Cardiac ventricle fibroblast (primary cell): ENCODE results near the gene JARID2. TPM values are rescaled to one million over a fixed set of nuclear protein-coding genes. Genes with fewer than 3 reads are reported as not detected.

Source experiments
- total RNA-seq: library from RNA; depleted of rRNA; stranded (reverse); fragments of >200 nt; gene quantifications from 2 replicates; pipeline ENCODE4 v1.2.3, GENCODE V29; 2015

JARID2 gene
- 3.8 and 4.3 TPM in 2 replicates for total RNA-seq

DNA sequence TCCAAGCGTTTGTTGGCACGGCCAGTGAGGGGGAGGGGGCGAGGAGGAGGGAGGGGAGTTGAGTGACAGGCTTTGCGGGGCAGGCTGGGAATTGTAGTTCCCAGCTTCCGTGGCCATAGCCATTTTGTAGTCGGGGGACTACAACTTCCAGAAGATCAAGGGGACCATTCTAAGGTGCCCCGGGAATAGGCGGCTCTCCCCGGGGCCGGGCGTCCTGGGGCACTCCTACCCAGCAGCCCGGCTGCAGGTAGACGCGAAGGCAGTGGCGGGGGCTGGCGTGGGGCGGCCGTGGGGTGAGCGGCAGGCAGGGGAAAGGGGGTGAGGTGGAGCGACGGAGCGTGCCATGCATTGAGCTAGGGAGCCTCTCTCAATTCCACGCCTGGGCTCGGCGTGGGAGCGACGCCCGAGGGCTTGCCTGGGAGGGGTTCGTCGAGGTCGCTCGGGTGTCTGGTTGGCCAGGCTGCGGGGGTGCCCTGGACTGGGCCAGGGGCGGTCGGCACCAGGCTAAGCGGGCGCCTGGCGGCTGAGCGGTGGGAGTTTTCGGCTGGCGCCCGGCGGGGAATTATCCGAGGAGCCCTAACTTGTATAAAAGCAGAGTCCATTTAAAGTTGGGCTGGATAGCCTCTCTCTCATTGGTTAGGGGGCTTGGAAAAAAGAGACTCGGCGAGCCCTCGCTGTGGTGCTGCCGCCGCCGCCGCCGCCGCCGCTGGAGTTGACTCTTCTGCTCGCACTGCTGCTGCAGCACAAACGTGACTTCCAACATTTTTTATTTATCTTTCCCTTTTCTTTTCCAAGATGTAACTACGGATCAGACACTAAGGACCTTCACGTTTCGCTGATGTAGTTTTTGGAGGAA is at the start of gene JARID2:
JARID2 (plus strand) TSS at position 709 of the 856 bp plus-strand sequence. CDS start 471 bp downstream, outside the sequence.

